Measurements from ENCODE around the gene SLC13A3. TPM values are rescaled to one million over a fixed set of nuclear protein-coding genes. Genes with fewer than 3 reads are reported as not detected.
A peak's percentile ranks its signal among the peaks of the same experiment; 100 is the strongest.

SLC13A3 gene
- 1.2 and 1.6 TPM in 2 replicates for total RNA-seq

GRCh38 chr20:46651091-46651962 lies at the start of gene SLC13A3:
SLC13A3 (minus strand) TSS chr20:46651459; CDS start chr20:46651421, 38 bp downstream.
- no peak for DNase-seq (ENCODE audit: low read depth)
- peak within 1 kb of the TSS; percentile 52 for H3K4me3 ChIP-seq (ENCODE audit: low read depth, low read length)
- no peak for TF ChIP-seq CTCF (conservative IDR thresholded peaks at IDR 0.05; ENCODE audit: low read depth, low read length)

GRCh38 chr20:46701057-46701456 lies 49.8 kb upstream of the SLC13A3 start:
- H3K4me3 ChIP-seq (ENCODE audit: low read depth, low read length): no peak overlapping the region
- no peak for DNase-seq (ENCODE audit: low read depth)
- no peak for TF ChIP-seq CTCF (conservative IDR thresholded peaks at IDR 0.05; ENCODE audit: low read depth, low read length)

DNA sequence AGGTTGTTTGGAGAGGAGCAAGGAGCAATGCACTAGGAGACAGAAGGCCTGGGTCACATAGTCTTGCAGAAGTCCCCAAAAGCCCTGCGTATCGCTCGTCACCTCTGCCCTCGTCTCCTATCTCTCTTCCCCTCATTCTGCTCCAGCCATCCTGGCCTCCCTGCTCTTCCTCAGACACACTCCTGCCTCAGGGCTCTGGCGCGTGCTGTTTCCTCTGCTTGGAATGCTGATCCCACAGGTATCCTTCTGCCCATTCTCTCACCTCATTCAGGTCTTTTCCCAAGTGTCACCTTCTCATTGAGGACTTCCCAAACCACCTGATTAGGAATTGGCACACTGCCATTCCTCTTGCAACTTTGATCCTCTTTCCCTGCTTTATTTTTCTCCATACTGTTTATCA lies 49.2 kb upstream of the SLC13A3 start:
- TF ChIP-seq CTCF (conservative IDR thresholded peaks at IDR 0.05; ENCODE audit: low read depth, low read length): no peak
- H3K4me3 ChIP-seq (ENCODE audit: low read depth, low read length): no peak overlapping the region
- no peak for DNase-seq (ENCODE audit: low read depth)

- H3K4me3 ChIP-seq (ENCODE audit: low read depth, low read length): no peak overlapping the region
- peak; percentile 80 for TF ChIP-seq CTCF (conservative IDR thresholded peaks at IDR 0.05; ENCODE audit: low read depth, low read length)
- DNase-seq (ENCODE audit: low read depth): no peak
Observed at GRCh38 chr20:46699651-46700359, 48.5 kb upstream of the SLC13A3 start.

- no peak overlapping the region for H3K4me3 ChIP-seq (ENCODE audit: low read depth, low read length)
- no peak for TF ChIP-seq CTCF (conservative IDR thresholded peaks at IDR 0.05; ENCODE audit: low read depth, low read length)
- no peak for DNase-seq (ENCODE audit: low read depth)
Observed at GRCh38 chr20:46698788-46699187, 47.5 kb upstream of the SLC13A3 start.

GRCh38 chr20:46696791-46697279 lies 45.6 kb upstream of the SLC13A3 start:
- no peak for TF ChIP-seq CTCF (conservative IDR thresholded peaks at IDR 0.05; ENCODE audit: low read depth, low read length)
- no peak for DNase-seq (ENCODE audit: low read depth)
- H3K4me3 ChIP-seq (ENCODE audit: low read depth, low read length): no peak overlapping the region
